Tibial nerve (tissue), 4 donors: ENCODE data around the gene HYOU1. TPM values are rescaled to one million over a fixed set of nuclear protein-coding genes. Genes with fewer than 3 reads are reported as not detected.
A peak's percentile ranks its signal among the peaks of the same experiment; 100 is the strongest.

Experiments
- DNase-seq, 2 donors: peaks; one replicate each; pipeline ENCODE4 v3.0.0-alpha.2; 2019; ENCODE audit warnings: low spot score in 2 of 2
- H3K27ac ChIP-seq, 4 donors: fragments of 200-600 bp; sonication (generic) in 3 of 4; one replicate each; pipeline ENCODE4 v1.5.1; 2017 to 2019; ENCODE audit warnings: mild to moderate bottlenecking in 1 of 4
- H3K27me3 ChIP-seq, 2 donors: fragments of 200-600 bp; sonication (generic) in 1 of 2; one replicate each; pipeline versions ENCODE4 v1.5.1 to v1.6.0; 2017 to 2019
- H3K36me3 ChIP-seq, 3 donors: fragments of 200-600 bp; sonication (generic); one replicate each; pipeline ENCODE4 v1.5.1; 2018 to 2019
- H3K4me1 ChIP-seq, 4 donors: fragments of 200-600 bp; sonication (generic) in 3 of 4; one replicate each; pipeline ENCODE4 v1.5.1; 2017 to 2019
- H3K4me3 ChIP-seq, 4 donors: fragments of 200-600 bp; sonication (generic) in 3 of 4; one replicate each; pipeline ENCODE4 v1.5.1; 2017 to 2019; ENCODE audit warnings: mild to moderate bottlenecking in 1 of 4, moderate library complexity in 1 of 4
- H3K9me3 ChIP-seq, 4 donors: fragments of 200-600 bp; sonication (generic) in 3 of 4; one replicate each; pipeline ENCODE4 v1.5.1; 2017 to 2019
- CTCF ChIP-seq, 5 experiments: fragments of 200-600 bp in 3 of 5; fragments of 450-650 bp in 2 of 5; sonication (generic) in 3 of 5; IDR thresholded peaks; one replicate each; pipeline ENCODE4 v1.5.1; 2016 to 2019; ENCODE audit warnings: antibody characterized with exemption in 5 of 5, mild to moderate bottlenecking in 3 of 5, moderate library complexity in 2 of 5
- EP300 ChIP-seq, 2 donors: sonication (generic); formaldehyde crosslinking; IDR thresholded peaks; one replicate each; pipeline ENCODE4 v1.6.1; 2017; ENCODE audit warnings: antibody characterized with exemption in 2 of 2, mild to moderate bottlenecking in 1 of 2
- POLR2A ChIP-seq, 2 donors: fragments of 450-650 bp; IDR thresholded peaks; one replicate each; pipeline ENCODE4 v1.6.1; 2017; ENCODE audit warnings: antibody characterized with exemption in 2 of 2, mild to moderate bottlenecking in 2 of 2, moderate library complexity in 2 of 2
- whole genome bisulfite sequencing, 2 donors: methylation state at CpG; one replicate each; pipeline ENCODE4 v1.1.5; 2018; 5-methylcytosine and 5-hydroxymethylcytosine counted together
- total RNA-seq, 4 donors: library from RNA; depleted of rRNA; stranded (reverse); fragments of >200 nt; gene quantifications; one replicate each; pipeline ENCODE4 v1.1.0, GENCODE V29; 2016

HYOU1 gene
- total RNA-seq, 4 donors from 2014 or later = 78.1 to 102 (median 91.3) TPM

- H3K36me3 ChIP-seq = peaks cover 0 to 38% (median 10%) of the 10 kb centered on the region in 3 donors
- H3K9me3 ChIP-seq = no peaks in the 10 kb centered on the region
- H3K27ac ChIP-seq = peak overlapping the region; percentile 83 to 96 (median 94)
- peak overlapping the region; percentile 59 to 97 (median 92) for H3K4me3 ChIP-seq
- H3K27me3 ChIP-seq = no peaks in the 10 kb centered on the region
- TF ChIP-seq CTCF (IDR thresholded peaks at IDR 0.05) = no peak
- peaks cover 0 to 30% (median 18%) of the 10 kb centered on the region in 4 donors for H3K4me1 ChIP-seq
- WGBS, 2 donors = 1 to 2% methylated on average over 19 to 53 of the region's 81 CpGs
- DNase-seq = peak in 1 of 2 donors; percentile 31
Observed at GRCh38 chr11:119093942-119094815, 37.2 kb upstream of the HYOU1 start.

GRCh38 chr11:119092880-119093842, 36.2 kb upstream of the HYOU1 start:
- no peak for DNase-seq

GRCh38 chr11:119091966-119092879, 35.2 kb upstream of the HYOU1 start:
- H3K4me3 ChIP-seq = no peak overlapping the region
- no peak for TF ChIP-seq EP300 (IDR thresholded peaks at IDR 0.05)
- H3K9me3 ChIP-seq = no peaks in the 10 kb centered on the region
- H3K27me3 ChIP-seq = no peaks in the 10 kb centered on the region
- peaks cover 0 to 30% (median 18%) of the 10 kb centered on the region in 4 donors for H3K4me1 ChIP-seq
- peaks cover 0 to 27% (median 0%) of the 10 kb centered on the region in 3 donors for H3K36me3 ChIP-seq
- 81 to 83% methylated on average over 13 of the region's 13 CpGs for WGBS, 2 donors
- no peak overlapping the region for H3K27ac ChIP-seq
- DNase-seq = no peak

More at GRCh38 chr11:119092880-119093842, 36.2 kb upstream of the HYOU1 start:
- TF ChIP-seq EP300 (IDR thresholded peaks at IDR 0.05) (no peak), CTCF (IDR thresholded peaks at IDR 0.05) (no peak), POLR2A (IDR thresholded peaks at IDR 0.05) (no peak)
- 32 to 43% methylated on average over 12 of the region's 12 CpGs for WGBS, 2 donors
- Histone ChIP-seq H3K4me3 (peak overlapping the region in 3 of 4 donors; percentile 88 to 97 (median 96)), H3K36me3 (peaks cover 0 to 37% (median 9%) of the 10 kb centered on the region in 3 donors), H3K27ac (peak overlapping the region in 3 of 4 donors; percentile 94 to 96 (median 95)), H3K27me3 (no peaks in the 10 kb centered on the region), H3K4me1 (peaks cover 0 to 30% (median 18%) of the 10 kb centered on the region in 4 donors), H3K9me3 (no peaks in the 10 kb centered on the region)

- DNase-seq = no peak
- no peaks in the 10 kb centered on the region for H3K27me3 ChIP-seq
- peaks cover 0 to 31% (median 19%) of the 10 kb centered on the region in 4 donors for H3K4me1 ChIP-seq
- peaks cover 0 to 17% (median 0%) of the 10 kb centered on the region in 3 donors for H3K36me3 ChIP-seq
- WGBS, 2 donors = 71 to 79% methylated on average over 9 of the region's 9 CpGs
- H3K27ac ChIP-seq = no peak overlapping the region
- TF ChIP-seq EP300 (IDR thresholded peaks at IDR 0.05) (no peak), CTCF (IDR thresholded peaks at IDR 0.05) (no peak), POLR2A (IDR thresholded peaks at IDR 0.05) (no peak)
- H3K9me3 ChIP-seq = no peaks in the 10 kb centered on the region
- H3K4me3 ChIP-seq = no peak overlapping the region
Observed at GRCh38 chr11:119091178-119091577, 34.2 kb upstream of the HYOU1 start.
